HepG2 (cell line): Measurements from ENCODE around the gene CD151. TPM values are rescaled to one million over a fixed set of nuclear protein-coding genes. Genes with fewer than 3 reads are reported as not detected.

Source experiments
- ATRX ChIP-seq: sonication (generic); formaldehyde crosslinking; IDR thresholded peaks from 2 replicates; pipeline ENCODE4 v1.4.0; 2020; ENCODE audit warnings: missing genetic modification reagents, borderline replicate concordance
- CHD4 ChIP-seq: fragments of 200-600 bp; sonication (generic); IDR thresholded peaks from 2 replicates; pipeline ENCODE4 v1.7.0; 2017; ENCODE audit warnings: mild to moderate bottlenecking, low read length, borderline replicate concordance
- GPN1 ChIP-seq: sonication (generic); formaldehyde crosslinking; IDR thresholded peaks from 2 replicates; pipeline ENCODE4 v1.5.1; 2020; ENCODE audit warnings: missing genetic modification reagents, borderline replicate concordance
- HES4 ChIP-seq: sonication (generic); formaldehyde crosslinking; IDR thresholded peaks from 2 replicates; pipeline ENCODE4 v1.9.0; 2021; ENCODE audit warnings: mild to moderate bottlenecking, missing genetic modification reagents, borderline replicate concordance
- JARID2 ChIP-seq: sonication (generic); formaldehyde crosslinking; IDR thresholded peaks from 2 replicates; pipeline ENCODE4 v1.8.1; 2023; ENCODE audit warnings: missing genetic modification reagents, inconsistent platforms; ENCODE audit not compliant: insufficient replicate concordance
- KLF12 ChIP-seq: sonication (generic); formaldehyde crosslinking; IDR thresholded peaks from 2 replicates; pipeline ENCODE4 v1.4.0; 2020; ENCODE audit warnings: missing genetic modification reagents, borderline replicate concordance
- MZF1 ChIP-seq: sonication (generic); formaldehyde crosslinking; IDR thresholded peaks from 2 replicates; pipeline ENCODE4 v1.8.1; 2023; ENCODE audit warnings: mild to moderate bottlenecking, missing genetic modification reagents, borderline replicate concordance
- SOX5 ChIP-seq: IDR thresholded peaks from 2 replicates; pipeline ENCODE4 v1.6.1; 2016; ENCODE audit warnings: borderline replicate concordance
- TARDBP ChIP-seq: sonication (generic); formaldehyde crosslinking; IDR thresholded peaks from 2 replicates; pipeline ENCODE4 v1.8.0; 2022; ENCODE audit warnings: mild to moderate bottlenecking, missing genetic modification reagents
- ZC3H13 ChIP-seq: sonication (generic); formaldehyde crosslinking; IDR thresholded peaks from 2 replicates; pipeline ENCODE4 v1.8.1; 2023; ENCODE audit warnings: mild to moderate bottlenecking, missing genetic modification reagents, moderate library complexity
- ZNF263 ChIP-seq: sonication (generic); formaldehyde crosslinking; IDR thresholded peaks from 2 replicates; pipeline ENCODE4 v1.4.0; 2020; ENCODE audit warnings: missing genetic modification reagents
- ZNF326 ChIP-seq: sonication (generic); formaldehyde crosslinking; IDR thresholded peaks from 2 replicates; pipeline ENCODE4 v1.4.0; 2020; ENCODE audit warnings: missing genetic modification reagents, borderline replicate concordance
- ZNF468 ChIP-seq: sonication (generic); formaldehyde crosslinking; IDR thresholded peaks from 2 replicates; pipeline ENCODE4 v1.8.0; 2022; ENCODE audit warnings: mild to moderate bottlenecking, moderate library complexity, missing genetic modification reagents
- ZNF562 ChIP-seq: sonication (generic); formaldehyde crosslinking; IDR thresholded peaks from 2 replicates; pipeline ENCODE4 v1.8.0; 2022; ENCODE audit warnings: missing genetic modification reagents, borderline replicate concordance
- ZNF598 ChIP-seq: sonication (generic); formaldehyde crosslinking; IDR thresholded peaks from 2 replicates; pipeline ENCODE4 v1.5.1; 2020; ENCODE audit warnings: mild to moderate bottlenecking, missing genetic modification reagents, borderline replicate concordance
- ZNF670 ChIP-seq: sonication (generic); formaldehyde crosslinking; IDR thresholded peaks from 2 replicates; pipeline ENCODE4 v1.8.0; 2022; ENCODE audit warnings: mild to moderate bottlenecking, missing genetic modification reagents, borderline replicate concordance
- ZNF773 ChIP-seq: sonication (generic); formaldehyde crosslinking; IDR thresholded peaks from 2 replicates; pipeline ENCODE4 v1.4.0; 2020; ENCODE audit warnings: missing genetic modification reagents, borderline replicate concordance
- polyA plus RNA-seq, 8 experiments: library from polyadenylated mRNA; depleted of rRNA in 3 of 8; stranded (reverse) in 7 of 8; unstranded in 1 of 8; fragments of >200 nt; fragmentation: Illumina TruSeq in 4 of 8; extraction: Trizol in 4 of 8; gene quantifications; 2 replicates each; pipeline versions ENCODE4 v1.2.1 to v1.2.3, GENCODE V29; 2011 to 2016; ENCODE audit warnings: low read depth in 4 of 8, missing spikeins in 1 of 8, mixed read lengths in 1 of 8; ENCODE audit not compliant: insufficient read depth in 1 of 8
- total RNA-seq, 5 experiments: library from RNA; depleted of rRNA; stranded (reverse); fragments of >200 nt; fragmentation: Illumina TruSeq; extraction: Trizol; gene quantifications; 2 replicates each; pipeline ENCODE4 v1.2.3, GENCODE V29; 2016; ENCODE audit warnings: low read depth in 1 of 5
- TF ChIP-seq, protein P1 (sequence below): sonication (generic); formaldehyde crosslinking; IDR thresholded peaks from 2 replicates; pipeline ENCODE4 v1.9.0; 2021; ENCODE audit warnings: mild to moderate bottlenecking, missing genetic modification reagents
- TF ChIP-seq, protein P2 (sequence below): sonication (generic); formaldehyde crosslinking; IDR thresholded peaks from 2 replicates; pipeline ENCODE4 v1.4.0; 2020; ENCODE audit warnings: missing genetic modification reagents

Gene CD151
- total and polyA plus RNA-seq, 2 of the 13 experiments (the other 11 are each of a cell fraction or from before 2014, with no cell fraction given) = 125 to 197 TPM

DNA sequence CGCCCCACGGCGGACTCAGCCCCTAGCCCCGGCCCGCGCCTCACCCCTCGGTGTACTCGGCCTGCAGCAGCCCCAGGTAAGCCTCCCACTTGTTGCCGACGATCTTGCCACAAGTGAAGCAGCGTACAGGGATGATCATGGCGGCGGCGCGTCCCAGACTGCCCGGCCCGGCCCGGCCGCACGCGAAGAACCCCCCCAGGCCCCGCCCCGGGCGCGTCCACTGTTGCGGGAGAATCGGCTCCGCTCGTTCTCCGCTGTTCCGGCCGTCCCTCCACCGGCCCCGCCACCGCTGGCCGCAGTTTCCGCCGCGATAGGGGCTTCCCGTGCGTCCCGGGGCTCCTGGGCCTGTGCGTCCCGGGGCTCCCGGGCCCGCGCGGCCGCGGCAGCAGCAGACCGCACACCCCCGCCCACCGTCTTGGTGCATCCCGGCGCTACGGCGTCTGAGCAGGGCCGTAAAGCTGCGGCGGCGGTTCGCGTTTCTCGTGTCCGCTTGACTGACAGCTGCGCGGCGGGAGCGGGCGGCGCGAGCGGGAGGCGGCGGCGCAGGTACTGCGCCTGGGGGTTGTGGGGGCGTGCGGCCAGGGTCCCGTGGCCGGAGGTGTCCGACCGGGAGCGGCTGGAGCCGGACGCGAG, 9.7 kb downstream of the CD151 start, which contains the start of the genes POLR2L and TSPAN4 (continued):
- TF ChIP-seq ZNF670 (peak; percentile 36; the same call in 1 of the 2 replicates), JARID2 (no peak), ZNF263 (peak; percentile 3; the same call in 1 of the 2 replicates), KLF12 (CRISPR knock-in tag) (peak; percentile 62; the same call in 1 of the 2 replicates), MZF1 (CRISPR knock-in tag) (no peak), ZNF562 (CRISPR knock-in tag) (no peak), ZNF598 (no peak), ZNF326 (CRISPR knock-in tag) (no peak), TARDBP (CRISPR knock-in tag) (peak; percentile 86), SOX5 (CRISPR knock-in tag) (no peak), HES4 (CRISPR knock-in tag) (no peak; the same call in 1 of the 2 replicates), CHD4 (no peak), ATRX (no peak), ZNF773 (CRISPR knock-in tag) (peak; percentile 56; the same call in 1 of the 2 replicates), ZC3H13 (CRISPR knock-in tag) (peak; percentile 86), ZNF468 (no peak), GPN1 (CRISPR knock-in tag) (no peak)
- TF ChIP-seq, protein P1, sequence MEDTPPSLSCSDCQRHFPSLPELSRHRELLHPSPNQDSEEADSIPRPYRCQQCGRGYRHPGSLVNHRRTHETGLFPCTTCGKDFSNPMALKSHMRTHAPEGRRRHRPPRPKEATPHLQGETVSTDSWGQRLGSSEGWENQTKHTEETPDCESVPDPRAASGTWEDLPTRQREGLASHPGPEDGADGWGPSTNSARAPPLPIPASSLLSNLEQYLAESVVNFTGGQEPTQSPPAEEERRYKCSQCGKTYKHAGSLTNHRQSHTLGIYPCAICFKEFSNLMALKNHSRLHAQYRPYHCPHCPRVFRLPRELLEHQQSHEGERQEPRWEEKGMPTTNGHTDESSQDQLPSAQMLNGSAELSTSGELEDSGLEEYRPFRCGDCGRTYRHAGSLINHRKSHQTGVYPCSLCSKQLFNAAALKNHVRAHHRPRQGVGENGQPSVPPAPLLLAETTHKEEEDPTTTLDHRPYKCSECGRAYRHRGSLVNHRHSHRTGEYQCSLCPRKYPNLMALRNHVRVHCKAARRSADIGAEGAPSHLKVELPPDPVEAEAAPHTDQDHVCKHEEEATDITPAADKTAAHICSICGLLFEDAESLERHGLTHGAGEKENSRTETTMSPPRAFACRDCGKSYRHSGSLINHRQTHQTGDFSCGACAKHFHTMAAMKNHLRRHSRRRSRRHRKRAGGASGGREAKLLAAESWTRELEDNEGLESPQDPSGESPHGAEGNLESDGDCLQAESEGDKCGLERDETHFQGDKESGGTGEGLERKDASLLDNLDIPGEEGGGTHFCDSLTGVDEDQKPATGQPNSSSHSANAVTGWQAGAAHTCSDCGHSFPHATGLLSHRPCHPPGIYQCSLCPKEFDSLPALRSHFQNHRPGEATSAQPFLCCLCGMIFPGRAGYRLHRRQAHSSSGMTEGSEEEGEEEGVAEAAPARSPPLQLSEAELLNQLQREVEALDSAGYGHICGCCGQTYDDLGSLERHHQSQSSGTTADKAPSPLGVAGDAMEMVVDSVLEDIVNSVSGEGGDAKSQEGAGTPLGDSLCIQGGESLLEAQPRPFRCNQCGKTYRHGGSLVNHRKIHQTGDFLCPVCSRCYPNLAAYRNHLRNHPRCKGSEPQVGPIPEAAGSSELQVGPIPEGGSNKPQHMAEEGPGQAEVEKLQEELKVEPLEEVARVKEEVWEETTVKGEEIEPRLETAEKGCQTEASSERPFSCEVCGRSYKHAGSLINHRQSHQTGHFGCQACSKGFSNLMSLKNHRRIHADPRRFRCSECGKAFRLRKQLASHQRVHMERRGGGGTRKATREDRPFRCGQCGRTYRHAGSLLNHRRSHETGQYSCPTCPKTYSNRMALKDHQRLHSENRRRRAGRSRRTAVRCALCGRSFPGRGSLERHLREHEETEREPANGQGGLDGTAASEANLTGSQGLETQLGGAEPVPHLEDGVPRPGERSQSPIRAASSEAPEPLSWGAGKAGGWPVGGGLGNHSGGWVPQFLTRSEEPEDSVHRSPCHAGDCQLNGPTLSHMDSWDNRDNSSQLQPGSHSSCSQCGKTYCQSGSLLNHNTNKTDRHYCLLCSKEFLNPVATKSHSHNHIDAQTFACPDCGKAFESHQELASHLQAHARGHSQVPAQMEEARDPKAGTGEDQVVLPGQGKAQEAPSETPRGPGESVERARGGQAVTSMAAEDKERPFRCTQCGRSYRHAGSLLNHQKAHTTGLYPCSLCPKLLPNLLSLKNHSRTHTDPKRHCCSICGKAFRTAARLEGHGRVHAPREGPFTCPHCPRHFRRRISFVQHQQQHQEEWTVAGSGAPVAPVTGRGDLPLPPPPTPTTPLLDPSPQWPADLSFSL = no peak
- TF ChIP-seq, protein P2, sequence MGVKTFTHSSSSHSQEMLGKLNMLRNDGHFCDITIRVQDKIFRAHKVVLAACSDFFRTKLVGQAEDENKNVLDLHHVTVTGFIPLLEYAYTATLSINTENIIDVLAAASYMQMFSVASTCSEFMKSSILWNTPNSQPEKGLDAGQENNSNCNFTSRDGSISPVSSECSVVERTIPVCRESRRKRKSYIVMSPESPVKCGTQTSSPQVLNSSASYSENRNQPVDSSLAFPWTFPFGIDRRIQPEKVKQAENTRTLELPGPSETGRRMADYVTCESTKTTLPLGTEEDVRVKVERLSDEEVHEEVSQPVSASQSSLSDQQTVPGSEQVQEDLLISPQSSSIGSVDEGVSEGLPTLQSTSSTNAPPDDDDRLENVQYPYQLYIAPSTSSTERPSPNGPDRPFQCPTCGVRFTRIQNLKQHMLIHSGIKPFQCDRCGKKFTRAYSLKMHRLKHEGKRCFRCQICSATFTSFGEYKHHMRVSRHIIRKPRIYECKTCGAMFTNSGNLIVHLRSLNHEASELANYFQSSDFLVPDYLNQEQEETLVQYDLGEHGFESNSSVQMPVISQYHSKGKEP (CRISPR knock-in tag) = no peak
